Measurements from ENCODE around the gene BRINP3. TPM values are rescaled to one million over a fixed set of nuclear protein-coding genes. Genes with fewer than 3 reads are reported as not detected.

BRINP3 gene
- total RNA-seq, 2 donors from 2014 or later = 6.8 to 8.0 TPM

- Histone ChIP-seq H3K4me3 (no peak overlapping the region), H3K4me1 (no peaks in the 10 kb centered on the region), H3K36me3 (no peaks in the 10 kb centered on the region), H3K27ac (no peak overlapping the region), H3K9me3 (no peaks in the 10 kb centered on the region), H3K27me3 (no peaks in the 10 kb centered on the region)
- TF ChIP-seq CTCF (IDR thresholded peaks at IDR 0.05) = no peak
- no peak for DNase-seq (ENCODE audit: low spot score)
These were observed 309.4 kb downstream of the BRINP3 start for GRCh38 chr1:190168116-190168892.

GRCh38 chr1:190159146-190159545, 318.5 kb downstream of the BRINP3 start:
- no peak overlapping the region for H3K27ac ChIP-seq
- no peak for TF ChIP-seq CTCF (IDR thresholded peaks at IDR 0.05)
- H3K4me1 ChIP-seq = no peaks in the 10 kb centered on the region
- no peaks in the 10 kb centered on the region for H3K36me3 ChIP-seq
- no peak for DNase-seq (ENCODE audit: low spot score)
- no peaks in the 10 kb centered on the region for H3K9me3 ChIP-seq
- H3K27me3 ChIP-seq = no peaks in the 10 kb centered on the region
- H3K4me3 ChIP-seq = no peak overlapping the region

- Histone ChIP-seq H3K4me3 (no peak overlapping the region), H3K27ac (no peak overlapping the region), H3K27me3 (no peaks in the 10 kb centered on the region), H3K4me1 (no peaks in the 10 kb centered on the region), H3K9me3 (no peaks in the 10 kb centered on the region), H3K36me3 (no peaks in the 10 kb centered on the region)
- DNase-seq (ENCODE audit: low spot score) = no peak
- TF ChIP-seq CTCF (IDR thresholded peaks at IDR 0.05) = no peak
These were observed 322.9 kb downstream of the BRINP3 start for GRCh38 chr1:190154744-190155143.

- Histone ChIP-seq H3K9me3 (no peaks in the 10 kb centered on the region), H3K36me3 (no peaks in the 10 kb centered on the region), H3K27me3 (no peaks in the 10 kb centered on the region), H3K27ac (no peak overlapping the region), H3K4me3 (no peak overlapping the region), H3K4me1 (no peaks in the 10 kb centered on the region)
- no peak for DNase-seq (ENCODE audit: low spot score)
- TF ChIP-seq CTCF (IDR thresholded peaks at IDR 0.05) = no peak
These were observed 330.0 kb downstream of the BRINP3 start for GRCh38 chr1:190147616-190148015.

- no peak for DNase-seq (ENCODE audit: low spot score)
- Histone ChIP-seq H3K9me3 (no peaks in the 10 kb centered on the region), H3K4me3 (no peak overlapping the region), H3K4me1 (no peaks in the 10 kb centered on the region), H3K27me3 (no peaks in the 10 kb centered on the region), H3K27ac (no peak overlapping the region), H3K36me3 (no peaks in the 10 kb centered on the region)
- no peak for TF ChIP-seq CTCF (IDR thresholded peaks at IDR 0.05)
These were observed 333.0 kb downstream of the BRINP3 start for GRCh38 chr1:190144650-190145049.

- Histone ChIP-seq H3K27ac (no peak overlapping the region), H3K4me3 (no peak overlapping the region), H3K27me3 (no peaks in the 10 kb centered on the region), H3K9me3 (no peaks in the 10 kb centered on the region), H3K4me1 (no peaks in the 10 kb centered on the region), H3K36me3 (no peaks in the 10 kb centered on the region)
- no peak for TF ChIP-seq CTCF (IDR thresholded peaks at IDR 0.05)
- no peak for DNase-seq (ENCODE audit: low spot score)
These were observed 337.0 kb downstream of the BRINP3 start for GRCh38 chr1:190140644-190141043.
